AG09319 (cell line): ENCODE results near the gene LNP1.
"Not testable (repeated sequence)": the region's sequence is repeated elsewhere in the genome, so short reads cannot be mapped to it uniquely, and the experiment has no call there.

Experiments used
- DNase-seq: peaks from one replicate; pipeline ENCODE4 v3.0.0-alpha.2; 2010; ENCODE audit warnings: low read depth; ENCODE audit errors: extremely low read depth
- TF ChIP-seq, protein P1 (sequence below): IDR thresholded peaks from 2 replicates; pipeline ENCODE4 v1.5.1; 2011; ENCODE audit warnings: low read depth, mild to moderate bottlenecking, inconsistent platforms, low read length, moderate library complexity

The LNP1 gene

DNA sequence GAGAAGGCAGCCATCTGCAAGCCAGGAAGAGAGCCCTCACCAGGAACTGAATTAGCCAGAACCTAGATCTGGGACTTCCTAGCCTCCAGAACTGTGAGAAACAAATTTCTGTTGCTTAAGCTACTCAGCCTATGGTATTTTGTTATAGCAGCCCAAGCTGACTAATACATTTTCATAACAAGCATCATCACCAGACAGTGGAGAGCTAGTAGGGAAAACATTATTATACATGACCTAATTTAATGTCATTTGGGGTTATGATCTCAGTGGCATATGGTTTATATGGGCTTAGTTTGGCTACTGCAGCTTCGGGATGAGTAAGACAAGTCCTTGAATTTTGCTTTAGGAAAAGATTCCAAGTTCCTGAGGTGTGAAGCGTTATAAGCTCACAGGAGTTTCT, 35.6 kb downstream of the LNP1 start:
- TF ChIP-seq, protein P1, sequence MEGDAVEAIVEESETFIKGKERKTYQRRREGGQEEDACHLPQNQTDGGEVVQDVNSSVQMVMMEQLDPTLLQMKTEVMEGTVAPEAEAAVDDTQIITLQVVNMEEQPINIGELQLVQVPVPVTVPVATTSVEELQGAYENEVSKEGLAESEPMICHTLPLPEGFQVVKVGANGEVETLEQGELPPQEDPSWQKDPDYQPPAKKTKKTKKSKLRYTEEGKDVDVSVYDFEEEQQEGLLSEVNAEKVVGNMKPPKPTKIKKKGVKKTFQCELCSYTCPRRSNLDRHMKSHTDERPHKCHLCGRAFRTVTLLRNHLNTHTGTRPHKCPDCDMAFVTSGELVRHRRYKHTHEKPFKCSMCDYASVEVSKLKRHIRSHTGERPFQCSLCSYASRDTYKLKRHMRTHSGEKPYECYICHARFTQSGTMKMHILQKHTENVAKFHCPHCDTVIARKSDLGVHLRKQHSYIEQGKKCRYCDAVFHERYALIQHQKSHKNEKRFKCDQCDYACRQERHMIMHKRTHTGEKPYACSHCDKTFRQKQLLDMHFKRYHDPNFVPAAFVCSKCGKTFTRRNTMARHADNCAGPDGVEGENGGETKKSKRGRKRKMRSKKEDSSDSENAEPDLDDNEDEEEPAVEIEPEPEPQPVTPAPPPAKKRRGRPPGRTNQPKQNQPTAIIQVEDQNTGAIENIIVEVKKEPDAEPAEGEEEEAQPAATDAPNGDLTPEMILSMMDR, result no peak

DNA sequence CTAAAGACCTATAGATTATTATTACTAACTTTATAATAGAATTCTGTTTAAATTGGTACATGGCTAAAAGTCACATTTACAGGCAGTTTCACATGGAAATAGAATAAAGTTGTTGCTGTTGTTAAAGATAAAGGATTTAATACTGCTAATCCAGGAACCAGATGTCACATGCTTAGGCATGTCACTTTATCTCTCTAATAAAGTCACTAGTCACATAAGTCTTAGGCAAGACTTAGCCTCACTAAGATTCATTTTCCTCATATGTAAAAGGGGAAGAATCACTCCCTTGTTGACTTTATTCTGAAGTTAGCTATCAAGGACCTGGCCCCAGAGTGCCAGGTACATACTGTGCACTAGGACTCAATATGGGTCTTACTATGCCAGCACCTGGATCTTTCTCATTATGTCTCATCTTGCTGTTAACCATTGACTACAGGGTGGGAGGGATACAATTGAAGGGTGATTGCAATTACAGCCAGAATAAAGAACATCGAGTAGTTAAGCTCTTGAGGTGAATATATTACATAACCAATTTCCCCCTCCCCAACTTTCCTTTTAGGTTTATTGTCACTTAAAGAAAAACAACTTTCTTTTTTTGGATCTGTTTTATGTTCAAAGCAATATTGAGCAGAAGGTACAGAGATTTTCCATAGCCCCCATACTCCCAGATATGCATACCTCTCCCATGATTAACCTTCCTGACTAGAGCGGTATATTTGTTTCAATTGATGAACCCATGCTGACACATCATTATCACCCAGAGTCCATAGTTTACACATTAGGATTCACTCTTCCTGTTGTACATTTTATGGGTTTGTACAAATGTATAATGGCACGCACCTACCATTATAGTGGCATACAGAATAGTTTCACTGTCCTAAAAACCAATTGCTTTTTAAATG, 36.6 kb downstream of the LNP1 start:
- TF ChIP-seq, protein P1, result no peak
- DNase-seq, result no peak

More for the DNA sequence above, 35.6 kb downstream of the LNP1 start:
- DNase-seq, result no peak

DNA sequence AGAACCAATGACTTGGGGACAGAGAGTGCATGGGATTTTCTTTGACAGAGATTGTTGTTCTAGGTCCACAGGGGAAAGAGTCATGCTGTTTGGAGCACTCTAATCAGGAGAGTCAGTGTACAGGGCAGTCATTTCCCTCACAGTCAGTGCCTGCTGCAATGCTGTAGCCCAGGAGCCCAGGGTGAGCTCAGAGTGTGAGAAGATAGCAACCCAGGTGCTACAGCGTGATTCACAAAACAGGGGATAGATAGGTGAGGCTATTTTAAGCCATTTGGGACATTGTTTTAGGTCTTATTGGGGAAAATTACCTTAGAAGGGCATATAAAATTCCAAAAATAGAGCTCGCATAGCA, 37.3 kb downstream of the LNP1 start:
- no peak for DNase-seq
- TF ChIP-seq, protein P1, result no peak

DNA sequence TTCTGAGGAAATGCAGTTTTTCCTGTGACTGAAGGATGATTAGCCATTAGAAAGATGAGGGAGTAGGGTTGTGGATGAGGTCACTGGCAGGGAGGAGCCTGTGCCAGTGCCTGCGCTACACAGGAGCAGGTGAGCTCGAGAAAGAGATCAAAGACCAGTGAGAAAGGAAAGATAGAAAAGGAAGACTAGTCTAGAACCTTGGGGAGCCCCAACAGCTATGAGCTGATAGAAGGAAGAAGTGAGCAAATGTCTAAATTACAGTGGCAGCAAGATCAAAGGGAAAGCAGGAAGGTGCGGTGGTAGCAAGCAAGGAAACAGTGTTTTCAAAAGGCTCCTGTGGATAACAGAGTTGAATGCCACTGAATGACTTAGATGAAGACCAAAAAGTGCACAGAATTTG, 39.6 kb downstream of the LNP1 start:
- no peak for DNase-seq
- TF ChIP-seq, protein P1, result no peak

DNA sequence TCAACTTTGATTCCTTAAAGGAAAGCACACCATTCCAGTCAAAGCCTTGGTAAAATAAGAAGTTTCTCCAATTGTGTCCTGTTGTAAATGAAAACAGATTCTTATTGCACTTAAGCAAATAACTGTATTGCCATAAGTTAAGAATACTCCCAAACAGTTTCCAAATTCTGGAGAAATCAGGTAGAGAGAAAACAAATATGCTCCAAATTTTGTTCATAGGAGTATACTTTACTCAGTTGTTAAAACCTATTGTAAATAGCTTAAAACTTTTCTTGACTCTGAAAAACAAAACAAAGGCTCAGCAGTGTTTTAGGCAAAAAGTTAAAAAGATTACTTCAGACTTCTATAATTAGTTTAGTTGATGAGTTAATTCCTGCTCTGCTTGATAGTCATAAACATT, 42.4 kb downstream of the LNP1 start:
- no peak for DNase-seq
- TF ChIP-seq, protein P1, result no peak

DNA sequence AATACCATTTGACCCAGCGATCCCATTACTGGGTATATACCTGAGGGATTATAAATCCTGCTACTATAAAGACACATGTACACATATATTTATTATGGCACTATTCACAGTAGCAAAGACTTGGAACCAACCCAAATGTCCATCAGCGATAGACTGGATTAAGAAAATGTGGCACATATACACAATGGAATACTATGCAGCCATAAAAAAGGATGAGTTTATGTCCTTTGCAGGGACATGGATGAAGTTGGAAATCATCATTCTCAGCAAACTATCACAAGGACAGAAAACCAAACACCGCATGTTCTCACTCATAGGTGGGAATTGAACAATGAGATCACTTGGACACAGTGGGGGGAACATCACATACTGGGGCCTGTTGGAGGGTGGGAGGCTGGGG, 45.7 kb downstream of the LNP1 start:
- DNase-seq, result not testable (repeated sequence)

DNA sequence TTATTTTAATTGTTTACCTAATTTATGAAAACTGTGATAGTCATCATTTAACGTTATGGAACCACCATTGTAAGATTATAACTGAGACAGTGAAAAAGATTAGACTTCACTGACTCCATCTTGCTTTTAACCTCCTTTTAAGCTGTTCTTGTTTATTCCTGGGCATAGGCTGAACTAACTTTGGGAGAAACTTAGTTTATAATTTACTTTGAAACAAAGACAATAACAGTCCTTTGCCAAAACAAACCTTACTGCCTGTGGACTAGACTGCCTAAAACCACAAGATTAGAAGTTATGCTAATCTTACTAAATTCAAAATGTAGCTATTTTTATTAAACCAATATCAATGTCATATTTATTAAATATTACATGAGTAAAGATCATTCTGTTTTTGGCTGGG, 46.7 kb downstream of the LNP1 start:
- DNase-seq, result no peak
- TF ChIP-seq, protein P1, result no peak

DNA sequence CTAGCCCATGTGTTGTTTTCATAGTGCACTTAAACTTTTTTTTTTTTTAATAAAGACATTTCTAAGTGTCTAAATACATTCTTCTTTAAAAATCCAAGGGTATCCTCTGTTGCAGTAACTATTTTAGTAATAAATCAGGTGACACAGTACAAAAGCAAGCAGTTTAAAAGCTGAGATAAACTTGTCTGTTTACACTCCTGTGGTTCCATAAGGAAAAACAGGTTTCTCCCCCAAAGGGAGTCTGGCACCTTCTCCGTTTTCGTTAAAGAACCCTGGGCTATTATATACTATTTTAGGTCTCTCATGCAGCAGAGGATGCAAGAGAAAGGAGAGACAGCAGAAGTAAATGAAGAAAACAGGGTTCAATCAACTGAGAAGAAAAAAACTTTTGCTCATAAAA, 47.9 kb downstream of the LNP1 start:
- DNase-seq, result no peak
- TF ChIP-seq, protein P1, result no peak
